ENCODE results near the gene ELOVL3.
"Not testable (repeated sequence)": the region's sequence is repeated elsewhere in the genome, so short reads cannot be mapped to it uniquely, and the experiment has no call there.

Gene ELOVL3

GRCh38 chr10:102185811-102186527 is 40.1 kb upstream of the ELOVL3 start:
- H3K9me3 ChIP-seq (ENCODE audit: insufficient read depth, low read length, severe bottlenecking), result no peaks in the 10 kb centered on the region
- H3K36me3 ChIP-seq (ENCODE audit: insufficient read depth, low read length), result no peaks in the 10 kb centered on the region
- DNase-seq, result no peak
- H3K27me3 ChIP-seq (ENCODE audit: insufficient read depth, low read length, poor library complexity), result no peaks in the 10 kb centered on the region
- H3K4me3 ChIP-seq (ENCODE audit: low read depth in 1 of 2, low read length in 2 of 2), result no peak overlapping the region
- no peak overlapping the region for H3K9ac ChIP-seq (ENCODE audit: low read depth, low read length)
- H3K27ac ChIP-seq (ENCODE audit: low read length), result no peak overlapping the region
- H3K79me2 ChIP-seq (ENCODE audit: insufficient read depth, low read length), result no peaks in the 10 kb centered on the region
- no peak for ATAC-seq (ENCODE audit: insufficient read depth, low read depth)
- no peak overlapping the region for H2AFZ ChIP-seq (ENCODE audit: low read depth, low read length)
- TF ChIP-seq EZH2 (IDR thresholded peaks at IDR 0.05; ENCODE audit: borderline replicate concordance, low read depth, low read length, severe bottlenecking), result no peak
- TF ChIP-seq CTCF (IDR thresholded peaks at IDR 0.05; ENCODE audit: borderline replicate concordance, extremely low read depth, low read length, poor library complexity, severe bottlenecking), result no peak
- no peaks in the 10 kb centered on the region for H4K20me1 ChIP-seq (ENCODE audit: insufficient read depth, low read length)
- peaks cover 6% of the 10 kb centered on the region for H3K4me1 ChIP-seq (ENCODE audit: insufficient read depth, low read length)
- no peak overlapping the region for H3K4me2 ChIP-seq (ENCODE audit: insufficient read depth, low read length)

- Histone ChIP-seq H3K36me3 (ENCODE audit: insufficient read depth, low read length) (no peaks in the 10 kb centered on the region), H3K9me3 (ENCODE audit: insufficient read depth, low read length, severe bottlenecking) (no peaks in the 10 kb centered on the region), H3K27me3 (ENCODE audit: insufficient read depth, low read length, poor library complexity) (no peaks in the 10 kb centered on the region), H3K79me2 (ENCODE audit: insufficient read depth, low read length) (no peaks in the 10 kb centered on the region), H3K4me3 (ENCODE audit: low read depth in 1 of 2, low read length in 2 of 2) (no peak overlapping the region), H3K9ac (ENCODE audit: low read depth, low read length) (no peak overlapping the region), H4K20me1 (ENCODE audit: insufficient read depth, low read length) (no peaks in the 10 kb centered on the region), H3K4me2 (ENCODE audit: insufficient read depth, low read length) (no peak overlapping the region), H2AFZ (ENCODE audit: low read depth, low read length) (no peak overlapping the region), H3K4me1 (ENCODE audit: insufficient read depth, low read length) (peaks cover 6% of the 10 kb centered on the region), H3K27ac (ENCODE audit: low read length) (no peak overlapping the region)
- DNase-seq (no peak), ATAC-seq (ENCODE audit: insufficient read depth, low read depth) (no peak)
- TF ChIP-seq CTCF (IDR thresholded peaks at IDR 0.05; ENCODE audit: borderline replicate concordance, extremely low read depth, low read length, poor library complexity, severe bottlenecking) (no peak), EZH2 (IDR thresholded peaks at IDR 0.05; ENCODE audit: borderline replicate concordance, low read depth, low read length, severe bottlenecking) (no peak)
These were observed 37.7 kb upstream of the ELOVL3 start for GRCh38 chr10:102188298-102188940.

GRCh38 chr10:102188941-102189898 is 36.9 kb upstream of the ELOVL3 start:
- H3K4me1 ChIP-seq (ENCODE audit: insufficient read depth, low read length); H3K27me3 ChIP-seq (ENCODE audit: insufficient read depth, low read length, poor library complexity); DNase-seq; H3K79me2 ChIP-seq (ENCODE audit: insufficient read depth, low read length); H3K9me3 ChIP-seq (ENCODE audit: insufficient read depth, low read length, severe bottlenecking); H3K4me3 ChIP-seq (ENCODE audit: low read depth in 1 of 2, low read length in 2 of 2); H3K27ac ChIP-seq (ENCODE audit: low read length); H3K36me3 ChIP-seq (ENCODE audit: insufficient read depth, low read length); ATAC-seq (ENCODE audit: insufficient read depth, low read depth); H4K20me1 ChIP-seq (ENCODE audit: insufficient read depth, low read length); H3K9ac ChIP-seq (ENCODE audit: low read depth, low read length): not testable (repeated sequence)
- Histone ChIP-seq H3K4me2 (ENCODE audit: insufficient read depth, low read length) (peak overlapping the region; percentile 40; the same call in 1 of the 2 replicates), H2AFZ (ENCODE audit: low read depth, low read length) (peak overlapping the region; percentile 62; the same call in 1 of the 2 replicates)
